ENCODE results near the gene OIT3. TPM values are rescaled to one million over a fixed set of nuclear protein-coding genes. Genes with fewer than 3 reads are reported as not detected.

Gene OIT3
- total and polyA plus RNA-seq, 2 donors (not counting 3 experiments of a cell fraction or from before 2014, with no cell fraction given): 0.15 TPM; not detected in 1

- dilution Hi-C loops (cut with MboI; ENCODE audit: extremely low pct_ligation_motif_present, low sequenced_read_pairs): no loop called here
- CTCF ChIA-PET: no interaction called here
- no peak for TF ChIP-seq MAX (IDR thresholded peaks at IDR 0.05; ENCODE audit: insufficient read depth, insufficient read length)
- TF ChIP-seq EZH2 (IDR thresholded peaks at IDR 0.05; ENCODE audit: borderline replicate concordance, low read depth, low read length, severe bottlenecking): no peak
- TF ChIP-seq POLR2AphosphoS5 (IDR thresholded peaks at IDR 0.05; ENCODE audit: insufficient read depth, low read depth, low read length): no peak
- no peak for TF ChIP-seq POLR2A (IDR thresholded peaks at IDR 0.05; ENCODE audit: low read depth, low read length)
Measured at GRCh38 chr10:72855129-72855528, 38.4 kb upstream of the OIT3 start.

GRCh38 chr10:72855790-72856189, 37.7 kb upstream of the OIT3 start:
- Histone ChIP-seq H3K4me3 (replicated peaks in 1 of 3; ENCODE audit: insufficient read depth in 1 of 3, low read depth in 1 of 3, low read length in 3 of 3) (no peak overlapping the region), H3K27me3 (ENCODE audit: control insufficient read depth in 2 of 2, insufficient read depth in 2 of 2, low read length in 2 of 2) (no peaks in the 10 kb centered on the region), H3K9ac (replicated peaks; ENCODE audit: extremely low read depth, insufficient read depth, low read length) (no peak overlapping the region), H2AFZ (ENCODE audit: low read depth, low read length) (no peak overlapping the region), H3K4me2 (ENCODE audit: insufficient read depth, low read length) (no peak overlapping the region), H3K79me2 (ENCODE audit: control insufficient read depth, insufficient read depth, low read length) (no peaks in the 10 kb centered on the region), H4K20me1 (replicated peaks; ENCODE audit: control insufficient read depth, extremely low read depth, insufficient read depth, low read length) (no peaks in the 10 kb centered on the region), H3K4me1 (ENCODE audit: control insufficient read depth, extremely low read depth, insufficient read depth, low read length) (no peaks in the 10 kb centered on the region), H3K9me1 (replicated peaks; ENCODE audit: control insufficient read depth, extremely low read depth, insufficient read depth, low read length) (no peaks in the 10 kb centered on the region), H3K9me3 (replicated peaks; ENCODE audit: control insufficient read depth, insufficient read depth, low read length) (no peaks in the 10 kb centered on the region), H3K36me3 (ENCODE audit: control insufficient read depth in 2 of 2, extremely low read depth in 1 of 2, insufficient read depth in 2 of 2, low read length in 2 of 2) (no peaks in the 10 kb centered on the region), H3K27ac (ENCODE audit: insufficient read depth, low read depth, low read length) (no peak overlapping the region)
- FAIRE-seq (no peak), DNase-seq (ENCODE audit: low read depth, low spot score) (no peak)
- POLR2A ChIA-PET: no interaction called here
- CTCF ChIA-PET: no interaction called here
- dilution Hi-C loops (cut with MboI; ENCODE audit: extremely low pct_ligation_motif_present, low sequenced_read_pairs) (no loop called here), intact Hi-C loops (cut with micrococcal nuclease) (no loop called here)
- BruUV-seq (replicated peaks): no TSS peak
- TF ChIP-seq CTCF (IDR thresholded peaks at IDR 0.05; ENCODE audit: extremely low read depth in 1 of 2, insufficient read depth in 1 of 2, low read depth in 1 of 2, low read length in 2 of 2) (no peak), JUN (IDR thresholded peaks at IDR 0.05; ENCODE audit: borderline replicate concordance, insufficient read depth, insufficient read length, low read depth) (no peak), EZH2 (IDR thresholded peaks at IDR 0.05; ENCODE audit: borderline replicate concordance, low read depth, low read length, severe bottlenecking) (no peak), POLR2AphosphoS5 (IDR thresholded peaks at IDR 0.05; ENCODE audit: insufficient read depth, low read depth, low read length) (no peak), POLR2A (IDR thresholded peaks at IDR 0.05; ENCODE audit: low read depth, low read length) (no peak), FOS (IDR thresholded peaks at IDR 0.05; ENCODE audit: borderline replicate concordance, insufficient read depth, low read length) (no peak), MAX (IDR thresholded peaks at IDR 0.05; ENCODE audit: insufficient read depth, insufficient read length) (no peak), MYC (IDR thresholded peaks at IDR 0.05; ENCODE audit: low read depth, low read length) (no peak), GATA2 (IDR thresholded peaks at IDR 0.05; ENCODE audit: insufficient read depth, insufficient read length, low read depth, low read length) (no peak)

More at GRCh38 chr10:72855129-72855528, 38.4 kb upstream of the OIT3 start:
- FAIRE-seq (no peak), DNase-seq (ENCODE audit: low read depth, low spot score) (no peak)
- no peak overlapping the region for H2AFZ ChIP-seq (ENCODE audit: low read depth, low read length)
- no peaks in the 10 kb centered on the region for H3K27me3 ChIP-seq (ENCODE audit: control insufficient read depth in 2 of 2, insufficient read depth in 2 of 2, low read length in 2 of 2)
- H4K20me1 ChIP-seq (replicated peaks; ENCODE audit: control insufficient read depth, extremely low read depth, insufficient read depth, low read length): no peaks in the 10 kb centered on the region
- H3K4me3 ChIP-seq (replicated peaks in 1 of 3; ENCODE audit: insufficient read depth in 1 of 3, low read depth in 1 of 3, low read length in 3 of 3): no peak overlapping the region
- POLR2A ChIA-PET: no interaction called here
- H3K9me3 ChIP-seq (replicated peaks; ENCODE audit: control insufficient read depth, insufficient read depth, low read length): no peaks in the 10 kb centered on the region
- no TSS peak for BruUV-seq (replicated peaks)
- no peaks in the 10 kb centered on the region for H3K79me2 ChIP-seq (ENCODE audit: control insufficient read depth, insufficient read depth, low read length)
- no peaks in the 10 kb centered on the region for H3K9me1 ChIP-seq (replicated peaks; ENCODE audit: control insufficient read depth, extremely low read depth, insufficient read depth, low read length)
- no peak overlapping the region for H3K27ac ChIP-seq (ENCODE audit: insufficient read depth, low read depth, low read length)
- H3K36me3 ChIP-seq (ENCODE audit: control insufficient read depth in 2 of 2, extremely low read depth in 1 of 2, insufficient read depth in 2 of 2, low read length in 2 of 2): no peaks in the 10 kb centered on the region
- no peak overlapping the region for H3K9ac ChIP-seq (replicated peaks; ENCODE audit: extremely low read depth, insufficient read depth, low read length)
- no peak overlapping the region for H3K4me2 ChIP-seq (ENCODE audit: insufficient read depth, low read length)
- no peaks in the 10 kb centered on the region for H3K4me1 ChIP-seq (ENCODE audit: control insufficient read depth, extremely low read depth, insufficient read depth, low read length)
- intact Hi-C loops (cut with micrococcal nuclease): no loop called here

Data from endothelial cell of umbilical vein (primary cell).